ENCODE results near the gene ZEB2. TPM values are rescaled to one million over a fixed set of nuclear protein-coding genes. Genes with fewer than 3 reads are reported as not detected.
A peak's percentile ranks its signal among the peaks of the same experiment; 100 is the strongest.

ZEB2 gene
- 100 to 1,000 TPM in 1 of 3 donors, 10 to 100 TPM in 2; 53.7 to 225 (median 83.2) TPM for total RNA-seq

DNA sequence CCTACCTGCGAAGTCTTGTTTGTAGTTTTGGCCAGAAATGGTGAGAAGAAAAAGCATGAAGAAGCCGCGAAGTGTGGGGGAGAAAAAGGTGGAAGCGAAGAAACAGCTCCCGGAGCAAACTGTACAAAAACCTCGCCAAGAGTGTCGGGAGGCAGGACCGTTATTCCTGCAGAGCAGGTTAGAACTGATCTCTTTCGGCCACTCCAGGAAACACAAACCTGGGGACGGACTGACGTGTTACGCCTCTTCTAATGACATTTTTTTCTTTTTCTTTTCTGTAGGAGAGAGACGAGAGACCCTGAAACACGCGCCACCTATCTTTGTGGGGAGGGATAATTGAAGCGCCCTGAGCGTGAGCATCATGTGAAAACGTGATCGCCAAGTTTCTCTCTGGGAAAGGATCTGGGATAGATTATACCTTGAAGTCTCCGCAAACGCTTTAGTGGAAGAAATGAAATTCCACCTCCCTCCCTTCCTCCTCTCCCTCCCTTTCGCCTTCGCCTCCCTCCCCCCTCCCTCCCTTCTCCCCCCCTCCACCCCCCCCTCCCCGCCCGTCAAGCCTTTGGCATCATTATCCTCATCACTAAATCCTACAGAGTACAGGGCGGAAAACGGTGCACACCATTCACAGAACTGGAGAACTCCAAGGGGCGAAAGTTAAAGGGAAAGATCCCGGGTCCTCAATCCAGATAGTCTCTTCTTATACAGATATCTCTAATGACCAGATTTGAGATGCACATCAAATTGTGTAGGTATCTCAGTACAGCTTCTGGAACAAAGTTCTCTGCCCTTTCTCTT is at the start of gene ZEB2:
Gene ZEB2, minus strand, starts transcription at position 186 of the 798 bp plus-strand sequence. CDS start 2,769 bp downstream, outside the sequence.
- Histone ChIP-seq H3K36me3 (no peaks in the 10 kb centered on the region), H3K4me3 (peak within 1 kb of the TSS; percentile 58 to 85 (median 79)), H3K27ac (peak within 1 kb of the TSS; percentile 90 to 98), H3K9me3 (no peaks in the 10 kb centered on the region), H3K4me1 (no peaks in the 10 kb centered on the region), H3K27me3 (peaks cover 0 to 76% of the 10 kb centered on the region in 2 donors)
- intact Hi-C loops (cut with DNase I; ENCODE audit: low total_unique reads), result no loop called here
- DNase-seq (ENCODE audit: low spot score in 2 of 2), result peak in 1 of 2 donors; percentile 49
- TF ChIP-seq POLR2AphosphoS5 (IDR thresholded peaks at IDR 0.05), result peak in 2 of 3 donors; percentile 68 to 76
- TF ChIP-seq, protein P1, sequence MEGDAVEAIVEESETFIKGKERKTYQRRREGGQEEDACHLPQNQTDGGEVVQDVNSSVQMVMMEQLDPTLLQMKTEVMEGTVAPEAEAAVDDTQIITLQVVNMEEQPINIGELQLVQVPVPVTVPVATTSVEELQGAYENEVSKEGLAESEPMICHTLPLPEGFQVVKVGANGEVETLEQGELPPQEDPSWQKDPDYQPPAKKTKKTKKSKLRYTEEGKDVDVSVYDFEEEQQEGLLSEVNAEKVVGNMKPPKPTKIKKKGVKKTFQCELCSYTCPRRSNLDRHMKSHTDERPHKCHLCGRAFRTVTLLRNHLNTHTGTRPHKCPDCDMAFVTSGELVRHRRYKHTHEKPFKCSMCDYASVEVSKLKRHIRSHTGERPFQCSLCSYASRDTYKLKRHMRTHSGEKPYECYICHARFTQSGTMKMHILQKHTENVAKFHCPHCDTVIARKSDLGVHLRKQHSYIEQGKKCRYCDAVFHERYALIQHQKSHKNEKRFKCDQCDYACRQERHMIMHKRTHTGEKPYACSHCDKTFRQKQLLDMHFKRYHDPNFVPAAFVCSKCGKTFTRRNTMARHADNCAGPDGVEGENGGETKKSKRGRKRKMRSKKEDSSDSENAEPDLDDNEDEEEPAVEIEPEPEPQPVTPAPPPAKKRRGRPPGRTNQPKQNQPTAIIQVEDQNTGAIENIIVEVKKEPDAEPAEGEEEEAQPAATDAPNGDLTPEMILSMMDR (IDR thresholded peaks at IDR 0.05), result peak in 1 of 3 donors; percentile 13
- peak; percentile 30 for TF ChIP-seq POLR2A (IDR thresholded peaks at IDR 0.05)

DNA sequence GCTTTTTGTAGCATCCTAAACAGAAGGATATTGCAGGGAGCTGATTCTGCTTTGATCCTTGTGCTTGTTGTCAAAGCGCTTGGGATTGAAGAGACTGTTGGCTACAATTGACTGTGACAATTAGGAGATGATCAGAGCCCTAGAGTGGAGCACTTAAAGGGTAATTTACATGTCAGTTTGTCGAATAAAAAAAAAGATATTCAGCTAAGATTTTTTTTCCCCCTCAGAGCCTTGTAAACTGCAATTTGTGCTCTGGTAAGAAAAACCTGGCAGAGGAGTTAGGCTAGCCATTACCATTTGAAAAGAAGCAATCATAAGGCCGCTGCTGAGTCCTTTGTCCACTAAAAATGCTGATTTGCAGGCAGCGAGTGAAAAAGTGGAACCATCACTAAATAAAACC is 47.8 kb upstream of the ZEB2 start:
- intact Hi-C loops (cut with DNase I; ENCODE audit: low total_unique reads), result no loop called here
- Histone ChIP-seq H3K4me1 (no peaks in the 10 kb centered on the region), H3K27ac (no peak overlapping the region)

DNA sequence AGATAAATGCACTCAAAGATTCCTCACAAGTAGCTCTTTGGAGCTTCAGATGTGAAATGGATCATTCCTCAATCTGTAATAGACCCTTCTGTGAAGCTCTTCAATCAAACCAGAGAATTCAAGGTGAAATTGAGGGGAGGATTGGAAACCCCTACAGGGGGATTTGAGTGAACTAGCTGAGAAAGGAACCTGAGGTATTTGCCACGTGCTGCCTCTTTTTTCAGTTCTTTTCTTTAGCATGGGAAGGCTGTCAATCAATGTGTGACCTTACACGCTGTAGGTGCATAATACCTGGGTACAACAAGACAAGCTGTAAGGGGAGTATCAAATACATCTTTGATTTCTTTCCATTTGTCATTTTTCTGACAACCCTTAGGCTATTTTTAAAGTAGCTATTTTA is 46.5 kb upstream of the ZEB2 start:
- Histone ChIP-seq H3K36me3 (no peaks in the 10 kb centered on the region), H3K4me3 (no peak overlapping the region), H3K27me3 (no peaks in the 10 kb centered on the region), H3K4me1 (no peaks in the 10 kb centered on the region), H3K27ac (no peak overlapping the region), H3K9me3 (no peaks in the 10 kb centered on the region)
- TF ChIP-seq, protein P1 (IDR thresholded peaks at IDR 0.05), result no peak
- TF ChIP-seq POLR2AphosphoS5 (IDR thresholded peaks at IDR 0.05), result no peak
- TF ChIP-seq POLR2A (IDR thresholded peaks at IDR 0.05), result no peak
- intact Hi-C loops (cut with DNase I; ENCODE audit: low total_unique reads), result no loop called here
- DNase-seq (ENCODE audit: low spot score in 2 of 2), result no peak

More for the DNA sequence above, 47.8 kb upstream of the ZEB2 start:
- Histone ChIP-seq H3K36me3 (no peaks in the 10 kb centered on the region), H3K27me3 (no peaks in the 10 kb centered on the region), H3K4me3 (no peak overlapping the region), H3K9me3 (no peaks in the 10 kb centered on the region)
- TF ChIP-seq, protein P1 (IDR thresholded peaks at IDR 0.05), result no peak
- TF ChIP-seq POLR2AphosphoS5 (IDR thresholded peaks at IDR 0.05) (no peak), POLR2A (IDR thresholded peaks at IDR 0.05) (no peak)
- DNase-seq (ENCODE audit: low spot score in 2 of 2), result no peak

DNA sequence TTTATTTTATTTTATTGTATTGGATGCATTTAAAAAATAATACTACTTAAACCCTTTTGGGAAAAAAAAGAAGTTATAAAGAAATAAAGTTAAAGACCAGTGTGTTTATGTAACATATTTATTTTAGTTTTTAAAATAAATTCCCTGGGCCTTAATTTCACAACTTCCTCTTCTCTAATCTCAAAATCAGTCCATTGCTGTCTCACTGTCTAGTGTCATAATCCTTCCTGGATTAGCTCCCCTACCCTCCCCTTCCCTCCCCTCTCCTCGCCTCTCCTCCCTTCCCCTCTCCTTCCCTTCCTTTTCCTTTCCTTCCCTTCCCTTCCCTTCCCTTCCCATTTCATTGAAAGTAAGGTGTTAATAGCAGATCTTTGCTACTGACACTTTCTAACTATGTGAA is 40.3 kb upstream of the ZEB2 start:
- no peak overlapping the region for H3K27ac ChIP-seq
- intact Hi-C loops (cut with DNase I; ENCODE audit: low total_unique reads), result no loop called here
- H3K9me3 ChIP-seq, result no peaks in the 10 kb centered on the region
- TF ChIP-seq, protein P1 (IDR thresholded peaks at IDR 0.05), result no peak
- TF ChIP-seq POLR2A (IDR thresholded peaks at IDR 0.05), result no peak
- TF ChIP-seq POLR2AphosphoS5 (IDR thresholded peaks at IDR 0.05), result no peak
- no peaks in the 10 kb centered on the region for H3K36me3 ChIP-seq
- no peak for DNase-seq (ENCODE audit: low spot score in 2 of 2)
- H3K27me3 ChIP-seq, result no peaks in the 10 kb centered on the region
- no peak overlapping the region for H3K4me3 ChIP-seq
- H3K4me1 ChIP-seq, result no peaks in the 10 kb centered on the region

DNA sequence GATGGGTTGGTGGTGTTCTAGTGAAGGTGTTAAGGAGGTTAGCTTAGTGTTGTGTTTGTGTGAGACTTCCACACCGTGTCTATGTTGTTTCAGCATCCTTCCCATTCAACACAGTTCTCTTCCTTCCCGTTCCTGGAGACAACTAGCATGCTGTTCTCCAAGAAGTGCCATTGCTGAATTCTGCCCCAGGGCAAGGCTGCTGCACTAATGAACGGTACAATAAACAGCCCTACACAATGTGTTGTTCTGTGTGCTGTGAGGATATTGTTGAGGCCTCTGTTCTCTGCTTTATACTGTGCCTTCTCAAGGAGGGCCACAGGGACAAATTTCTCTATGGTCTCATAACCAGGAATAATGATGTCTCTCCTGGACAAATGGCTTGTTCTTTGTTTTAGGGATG is 39.8 kb upstream of the ZEB2 start:
- Histone ChIP-seq H3K4me3 (no peak overlapping the region), H3K27me3 (no peaks in the 10 kb centered on the region), H3K36me3 (no peaks in the 10 kb centered on the region), H3K27ac (no peak overlapping the region), H3K9me3 (no peaks in the 10 kb centered on the region), H3K4me1 (no peaks in the 10 kb centered on the region)
- TF ChIP-seq, protein P1 (IDR thresholded peaks at IDR 0.05), result no peak
- no peak for TF ChIP-seq POLR2AphosphoS5 (IDR thresholded peaks at IDR 0.05)
- no peak for TF ChIP-seq POLR2A (IDR thresholded peaks at IDR 0.05)
- no peak for DNase-seq (ENCODE audit: low spot score in 2 of 2)
- intact Hi-C loops (cut with DNase I; ENCODE audit: low total_unique reads), result no loop called here

Data from breast epithelium (tissue), 4 donors.